Uterus (tissue), 4 donors: ENCODE results near the gene CASTOR1. TPM values are rescaled to one million over a fixed set of nuclear protein-coding genes. Genes with fewer than 3 reads are reported as not detected.

Source experiments
- DNase-seq, 2 donors: peaks; one replicate each; pipeline ENCODE4 v3.0.0-alpha.2; 2019 to 2020
- H3K27ac ChIP-seq, 2 donors: fragments of 200-600 bp; sonication (generic); 1 replicate in 1 of 2; 2 replicates in 1 of 2; pipeline ENCODE4 v1.5.1; 2016 to 2018
- H3K27me3 ChIP-seq, 2 donors: fragments of 200-600 bp; sonication (generic); one replicate each; pipeline ENCODE4 v1.5.1; 2018 to 2019; ENCODE audit warnings: control low read depth in 1 of 2
- H3K36me3 ChIP-seq, 2 donors: fragments of 200-600 bp; sonication (generic); one replicate each; pipeline ENCODE4 v1.5.1; 2019; ENCODE audit warnings: control low read depth in 1 of 2
- H3K4me1 ChIP-seq, 2 donors: fragments of 200-600 bp; sonication (generic); one replicate each; pipeline ENCODE4 v1.5.1; 2018 to 2019; ENCODE audit warnings: control low read depth in 1 of 2
- H3K4me3 ChIP-seq, 2 donors: fragments of 200-600 bp; sonication (generic); 1 replicate in 1 of 2; 2 replicates in 1 of 2; pipeline ENCODE4 v1.5.1; 2018 to 2019; ENCODE audit warnings: mild to moderate bottlenecking in 1 of 2
- H3K9me3 ChIP-seq, 2 donors: fragments of 200-600 bp; sonication (generic); one replicate each; pipeline ENCODE4 v1.5.1; 2019; ENCODE audit warnings: control low read depth in 1 of 2
- POLR2A ChIP-seq, 2 donors: fragments of 450-650 bp; IDR thresholded peaks; one replicate each; pipeline ENCODE4 v1.6.1; 2016; ENCODE audit warnings: antibody characterized with exemption in 2 of 2, mild to moderate bottlenecking in 1 of 2, moderate library complexity in 1 of 2
- intact Hi-C: fragments of 100-400 bp; cut with DNase I; formaldehyde crosslinking; loops from one replicate; pipeline ENCODE4 v1.15.1; 2023; ENCODE audit warnings: low total_unique reads
- total RNA-seq, 4 donors: library from RNA; depleted of rRNA in 3 of 4; stranded (reverse); fragments of >200 nt in 3 of 4; gene quantifications; one replicate each; pipeline versions ENCODE4 v1.1.0 to v1.2.4, GENCODE V29; 2014 to 2023
- TF ChIP-seq, protein P1 (sequence below), 4 experiments: fragments of 200-600 bp in 2 of 4; fragments of 450-650 bp in 2 of 4; sonication (generic) in 2 of 4; IDR thresholded peaks; one replicate each; pipeline ENCODE4 v1.5.1; 2016 to 2019; ENCODE audit warnings: antibody characterized with exemption in 4 of 4, mild to moderate bottlenecking in 2 of 4, moderate library complexity in 1 of 4
- donor health status: DM: yes; HTN: yes; CAD: no.

The CASTOR1 gene
- total RNA-seq, 4 donors from 2014 or later, result 15.8 to 67.1 (median 27.7) TPM

DNA sequence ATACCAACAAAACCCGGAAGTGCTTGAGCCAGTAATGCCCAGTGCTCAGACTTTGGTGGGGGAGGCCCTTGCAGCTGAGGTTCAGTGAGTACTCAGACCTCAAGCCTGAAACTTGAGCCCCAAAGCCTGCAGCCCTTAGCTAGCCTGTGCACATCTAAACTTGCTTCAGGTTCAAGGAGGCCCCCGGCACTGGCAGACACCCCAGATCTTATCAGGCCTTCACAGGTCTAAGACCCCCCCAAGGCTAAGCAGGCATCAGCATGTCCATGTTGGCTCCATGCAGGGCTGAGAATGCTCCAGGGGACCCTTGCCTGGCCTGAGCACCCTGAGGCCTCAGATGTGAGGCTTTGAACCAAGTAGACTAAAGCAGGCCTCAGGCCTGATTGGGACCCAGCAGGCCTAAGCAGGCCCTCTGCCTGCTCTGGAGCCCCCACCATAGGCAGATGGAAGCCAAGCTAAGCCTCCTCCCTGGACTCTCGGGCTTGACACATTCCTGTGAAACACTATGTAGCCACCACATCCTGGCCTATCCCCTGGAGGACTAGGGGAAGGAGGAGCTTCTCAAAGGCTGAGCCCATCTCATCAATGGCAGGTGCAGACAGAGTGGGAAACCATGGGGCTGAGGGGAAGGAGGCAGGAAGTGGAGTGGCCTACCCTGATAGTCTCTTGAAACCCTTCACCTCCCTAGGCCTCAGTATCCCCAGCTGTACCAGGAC, 1.2 kb upstream of the CASTOR1 start:
- peak overlapping the region in 1 of 2 donors; percentile 64 for H3K4me3 ChIP-seq
- intact Hi-C loops, result no loop called here
- peak overlapping the region; percentile 79 to 91 for H3K27ac ChIP-seq
- no peaks in the 10 kb centered on the region for H3K27me3 ChIP-seq
- TF ChIP-seq POLR2A (IDR thresholded peaks at IDR 0.05), result no peak
- TF ChIP-seq, protein P1, sequence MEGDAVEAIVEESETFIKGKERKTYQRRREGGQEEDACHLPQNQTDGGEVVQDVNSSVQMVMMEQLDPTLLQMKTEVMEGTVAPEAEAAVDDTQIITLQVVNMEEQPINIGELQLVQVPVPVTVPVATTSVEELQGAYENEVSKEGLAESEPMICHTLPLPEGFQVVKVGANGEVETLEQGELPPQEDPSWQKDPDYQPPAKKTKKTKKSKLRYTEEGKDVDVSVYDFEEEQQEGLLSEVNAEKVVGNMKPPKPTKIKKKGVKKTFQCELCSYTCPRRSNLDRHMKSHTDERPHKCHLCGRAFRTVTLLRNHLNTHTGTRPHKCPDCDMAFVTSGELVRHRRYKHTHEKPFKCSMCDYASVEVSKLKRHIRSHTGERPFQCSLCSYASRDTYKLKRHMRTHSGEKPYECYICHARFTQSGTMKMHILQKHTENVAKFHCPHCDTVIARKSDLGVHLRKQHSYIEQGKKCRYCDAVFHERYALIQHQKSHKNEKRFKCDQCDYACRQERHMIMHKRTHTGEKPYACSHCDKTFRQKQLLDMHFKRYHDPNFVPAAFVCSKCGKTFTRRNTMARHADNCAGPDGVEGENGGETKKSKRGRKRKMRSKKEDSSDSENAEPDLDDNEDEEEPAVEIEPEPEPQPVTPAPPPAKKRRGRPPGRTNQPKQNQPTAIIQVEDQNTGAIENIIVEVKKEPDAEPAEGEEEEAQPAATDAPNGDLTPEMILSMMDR (IDR thresholded peaks at IDR 0.05), result no peak
- no peaks in the 10 kb centered on the region for H3K36me3 ChIP-seq
- peaks cover 13 to 23% of the 10 kb centered on the region in 2 donors for H3K4me1 ChIP-seq
- DNase-seq, result peak in 1 of 2 donors; percentile 54
- no peaks in the 10 kb centered on the region for H3K9me3 ChIP-seq

DNA sequence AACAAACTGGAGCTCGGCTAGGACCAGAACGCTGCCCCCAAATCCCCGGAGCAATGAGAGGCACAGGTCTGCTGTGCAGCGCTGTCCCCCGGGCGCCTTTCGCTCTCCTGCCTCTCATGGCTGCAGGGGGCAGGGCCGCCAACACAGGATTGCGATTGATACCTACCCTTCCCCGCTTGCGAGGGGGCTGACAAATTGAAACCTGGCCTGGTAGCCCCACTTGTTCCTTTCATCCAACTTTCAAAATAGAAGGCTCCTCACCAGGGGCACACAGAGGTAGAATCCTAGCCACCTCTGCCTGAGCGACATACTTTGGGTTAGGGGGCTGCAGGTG, 642 bp upstream of the CASTOR1 start:
- Histone ChIP-seq H3K36me3 (no peaks in the 10 kb centered on the region), H3K27me3 (no peaks in the 10 kb centered on the region), H3K4me3 (peak overlapping the region; percentile 64 to 98), H3K4me1 (peaks cover 13 to 23% of the 10 kb centered on the region in 2 donors), H3K9me3 (no peaks in the 10 kb centered on the region), H3K27ac (peak overlapping the region; percentile 79 to 91)
- intact Hi-C loops, result loop anchor here (5.0 kb wide), 1 partner anchor 97 kb away; the partner anchor contains the start of gene RNF215
- TF ChIP-seq, protein P1 (IDR thresholded peaks at IDR 0.05), result peak in 1 of 4 experiments; percentile 19
- TF ChIP-seq POLR2A (IDR thresholded peaks at IDR 0.05), result peak in 1 of 2 donors; percentile 4
- DNase-seq, result no peak

DNA sequence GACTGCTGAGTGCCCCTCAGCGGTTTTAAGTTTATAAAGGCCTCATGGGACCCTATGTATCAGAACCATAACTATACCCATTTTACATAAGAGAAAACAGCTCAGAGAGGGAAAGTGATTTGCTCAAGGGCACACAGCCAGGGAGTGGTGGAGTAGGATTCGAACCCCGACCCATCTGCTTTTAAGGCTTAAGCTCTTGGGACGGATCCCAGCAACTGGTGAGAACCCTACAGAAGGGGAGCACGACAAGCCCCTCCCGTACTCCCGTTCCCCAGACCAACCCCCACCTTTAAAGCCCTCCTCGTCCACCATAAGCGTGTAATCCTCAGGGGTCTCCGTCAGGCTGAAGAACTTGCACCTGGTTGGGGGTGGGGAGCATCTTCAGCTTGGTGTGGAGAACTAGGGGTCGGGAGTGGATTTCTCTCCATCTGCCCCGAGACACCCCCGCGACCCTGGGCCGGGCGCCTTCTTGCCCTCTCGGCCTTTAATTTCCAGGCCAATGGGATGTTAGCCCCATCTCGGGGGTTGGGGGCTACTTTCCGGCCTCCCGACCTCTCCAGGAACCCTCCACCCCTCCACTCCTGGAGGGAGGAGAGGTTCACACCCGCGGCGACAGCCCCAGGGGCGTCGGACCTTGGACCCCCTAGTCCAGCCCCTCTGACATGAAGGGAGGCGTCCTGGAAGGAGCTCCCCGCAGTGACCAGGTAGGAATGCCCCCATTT, 725 bp downstream of the CASTOR1 start:
- intact Hi-C loops, result loop anchor here (5.0 kb wide), 1 partner anchor 99 kb away; the partner anchor contains the start of gene RNF215
- peaks cover 13 to 23% of the 10 kb centered on the region in 2 donors for H3K4me1 ChIP-seq
- H3K9me3 ChIP-seq, result no peaks in the 10 kb centered on the region
- TF ChIP-seq POLR2A (IDR thresholded peaks at IDR 0.05), result no peak
- TF ChIP-seq, protein P1 (IDR thresholded peaks at IDR 0.05), result peak in 1 of 4 experiments; percentile 1
- H3K27me3 ChIP-seq, result no peaks in the 10 kb centered on the region
- H3K4me3 ChIP-seq, result peak overlapping the region; percentile 64 to 98
- no peak for DNase-seq
- no peaks in the 10 kb centered on the region for H3K36me3 ChIP-seq
- H3K27ac ChIP-seq, result peak overlapping the region; percentile 89 to 95

DNA sequence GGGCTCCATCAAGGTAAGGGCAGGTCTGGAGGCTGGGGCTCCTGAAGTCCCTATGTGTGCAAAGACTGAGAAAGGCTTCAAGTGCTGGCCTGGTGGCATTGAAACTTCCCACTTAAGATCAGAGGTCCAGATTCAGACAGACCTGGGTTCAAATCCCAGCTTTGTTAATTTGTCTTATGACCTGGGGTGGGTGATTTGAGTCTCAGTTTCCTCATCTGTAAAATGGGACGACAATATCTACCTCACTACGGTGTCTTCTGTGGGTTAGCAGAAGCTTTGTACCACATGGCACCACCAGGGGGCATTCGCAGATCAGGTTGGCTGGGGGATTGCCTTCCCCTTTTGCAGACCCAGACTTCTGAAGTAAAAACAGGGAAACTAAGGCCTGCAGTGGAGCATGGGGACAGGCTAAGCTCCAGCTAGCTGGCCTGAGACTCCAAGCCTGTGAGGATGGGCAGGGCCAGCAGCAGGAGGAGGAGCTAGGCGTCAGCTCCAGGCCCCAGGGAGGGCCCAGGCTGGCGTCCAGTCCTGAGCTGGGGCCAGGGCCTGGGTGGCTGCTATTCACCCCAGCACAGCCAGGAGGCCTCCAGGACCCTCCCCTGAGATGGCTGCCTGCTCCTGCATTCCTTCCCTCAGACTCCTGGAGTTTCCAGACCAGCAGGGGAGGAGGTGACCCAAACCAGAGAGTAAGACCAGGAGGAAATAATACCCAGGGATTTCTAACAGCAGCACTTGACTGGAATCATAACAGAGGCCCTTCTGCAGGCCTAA, 1.5 kb downstream of the CASTOR1 start:
- H3K36me3 ChIP-seq, result no peaks in the 10 kb centered on the region
- H3K9me3 ChIP-seq, result no peaks in the 10 kb centered on the region
- H3K4me3 ChIP-seq, result peak overlapping the region; percentile 64 to 98
- TF ChIP-seq, protein P1 (IDR thresholded peaks at IDR 0.05), result peak; percentile 58 to 89 (median 70)
- TF ChIP-seq POLR2A (IDR thresholded peaks at IDR 0.05), result peak; percentile 46 to 57
- peak; percentile 86 to 88 for DNase-seq
- peak overlapping the region; percentile 89 to 95 for H3K27ac ChIP-seq
- peaks cover 13 to 23% of the 10 kb centered on the region in 2 donors for H3K4me1 ChIP-seq
- intact Hi-C loops, result loop anchor here (5.0 kb wide), 1 partner anchor 99 kb away; the partner anchor contains the start of gene RNF215
- H3K27me3 ChIP-seq, result no peaks in the 10 kb centered on the region
